Natural killer cell (primary cell): ENCODE data around the gene RNF214. TPM values are rescaled to one million over a fixed set of nuclear protein-coding genes. Genes with fewer than 3 reads are reported as not detected.

Experiments used
- ATAC-seq, 3 donors: fragments of 150-1000 bp in 2 of 3; fragments of 200-7000 bp in 1 of 3; cut with Tn5 transposase; 1 replicate in 1 of 3; 2 replicates in 2 of 3; pipeline ENCODE4 v1.10.0; 2021; ENCODE audit warnings: mild to moderate bottlenecking in 2 of 3, moderate library complexity in 2 of 3
- DNase-seq, 2 donors: peaks; one replicate each; pipeline versions ENCODE4 v3.0.0 to v3.0.0-alpha.2; 2013 to 2021; ENCODE audit warnings: mixed read lengths in 1 of 2
- H3K27ac ChIP-seq: one replicate; pipeline ENCODE4 v1.5.1; 2013; ENCODE audit warnings: mild to moderate bottlenecking, low read length
- H3K27me3 ChIP-seq: one replicate; pipeline ENCODE4 v1.6.1; 2013; ENCODE audit warnings: low read length; ENCODE audit not compliant: control insufficient read depth, insufficient read depth
- H3K36me3 ChIP-seq: one replicate; pipeline ENCODE4 v1.6.1; 2013; ENCODE audit warnings: low read length; ENCODE audit not compliant: control insufficient read depth, insufficient read depth
- H3K4me1 ChIP-seq: one replicate; pipeline ENCODE4 v1.6.1; 2013; ENCODE audit warnings: low read length; ENCODE audit not compliant: control insufficient read depth, insufficient read depth
- H3K4me3 ChIP-seq: one replicate; pipeline ENCODE4 v1.5.1; 2013; ENCODE audit warnings: low read length
- H3K9me3 ChIP-seq: one replicate; pipeline ENCODE4 v1.6.1; 2013; ENCODE audit warnings: low read length; ENCODE audit not compliant: control insufficient read depth, insufficient read depth
- H3K27ac Mint-ChIP-seq, 2 donors: one replicate each; pipeline ENCODE4 v1.8.0; 2022; ENCODE audit warnings: mild to moderate bottlenecking in 2 of 2, mixed read lengths in 2 of 2, moderate library complexity in 1 of 2
- H3K27me3 Mint-ChIP-seq, 2 donors: one replicate each; pipeline ENCODE4 v1.8.0; 2022; ENCODE audit warnings: low read depth in 2 of 2, mixed read lengths in 2 of 2
- H3K36me3 Mint-ChIP-seq: one replicate; pipeline ENCODE4 v1.8.0; 2022; ENCODE audit warnings: mixed read lengths
- H3K4me1 Mint-ChIP-seq, 2 donors: one replicate each; pipeline ENCODE4 v1.8.0; 2022; ENCODE audit warnings: mixed read lengths in 2 of 2
- H3K4me3 Mint-ChIP-seq: one replicate; pipeline ENCODE4 v1.8.0; 2022; ENCODE audit warnings: mild to moderate bottlenecking, moderate library complexity, mixed read lengths
- H3K9me3 Mint-ChIP-seq, 2 donors: one replicate each; pipeline ENCODE4 v1.8.0; 2022; ENCODE audit warnings: mixed read lengths in 2 of 2
- WGBS: methylation state at CpG from one replicate; pipeline ENCODE4 v1.1.7; 2013; ENCODE audit warnings: missing lambda C conversion rate; ENCODE audit not compliant: insufficient coverage; 5-methylcytosine and 5-hydroxymethylcytosine counted together
- intact Hi-C: fragments of 100-400 bp; cut with micrococcal nuclease; formaldehyde crosslinking; loops from one replicate; pipeline ENCODE4 v1.14.2; 2022
- total RNA-seq, 4 donors: library from RNA; stranded (reverse); fragments of 120-200 nt in 1 of 4; gene quantifications; one replicate each; pipeline versions ENCODE4 v1.2.3 to v1.2.4, GENCODE V29; 2013 to 2022
- TF ChIP-seq, protein P1 (sequence below): fragments of 200-600 bp; IDR thresholded peaks from one replicate; pipeline ENCODE4 v1.8.0; 2022; ENCODE audit warnings: antibody characterized with exemption

Gene RNF214
- total RNA-seq, 3 donors from 2014 or later (not counting 1 experiment from before 2014, with no cell fraction given), result 13.7 to 20.7 (median 17.3) TPM

DNA sequence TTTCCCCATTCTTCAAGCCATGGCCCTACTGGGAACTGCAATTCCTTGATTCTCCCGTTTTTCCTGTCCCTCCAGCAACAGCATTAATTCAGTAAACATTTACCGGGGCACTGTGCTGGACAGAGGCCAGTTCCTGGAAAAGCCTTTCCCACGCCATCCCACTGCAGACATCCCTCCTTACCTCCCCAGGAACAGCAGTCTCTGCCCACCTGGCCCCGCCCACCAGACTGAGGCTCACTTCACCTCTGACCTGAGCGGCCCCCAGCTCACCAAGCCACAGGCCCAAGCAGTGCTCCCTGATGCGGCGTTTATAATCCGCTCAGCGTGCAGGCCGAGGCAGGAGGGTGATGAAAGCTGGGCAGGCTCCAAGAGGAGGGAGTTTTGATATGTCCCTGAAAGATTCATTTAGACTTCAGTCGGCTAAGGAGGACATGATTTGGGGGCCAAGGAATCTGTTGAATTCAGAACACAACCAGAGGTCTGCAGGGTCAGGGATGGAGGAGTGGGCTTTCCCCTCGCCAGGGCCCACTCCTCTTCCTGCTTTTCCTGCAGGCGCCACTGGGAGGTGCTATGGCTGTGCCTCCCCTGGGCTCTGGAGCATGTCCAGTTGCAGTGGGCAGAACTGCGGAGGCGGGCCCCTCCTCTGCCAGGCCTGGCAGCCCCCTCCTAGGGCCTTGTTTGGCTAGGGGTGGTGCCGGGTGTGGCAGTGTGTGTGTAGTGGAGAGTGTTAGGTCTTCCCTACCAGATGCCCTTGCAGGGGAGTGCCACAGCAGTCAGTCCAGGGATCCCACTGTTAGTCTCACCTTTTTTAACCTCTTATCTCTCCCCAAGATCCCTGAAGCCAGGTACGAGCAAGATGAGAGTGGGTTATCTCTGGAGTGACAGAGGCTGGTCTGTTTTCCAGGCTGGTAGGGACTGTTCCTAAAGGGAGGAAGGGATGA, 34.7 kb upstream of the RNF214 start:
- intact Hi-C loops, result no loop called here
- WGBS, result 95% methylated on average over 16 of the region's 17 CpGs
- no peaks in the 10 kb centered on the region for H3K9me3 Mint-ChIP-seq
- DNase-seq (no peak), ATAC-seq (no peak)
- no peaks in the 10 kb centered on the region for H3K36me3 Mint-ChIP-seq
- H3K4me1 Mint-ChIP-seq, result peaks cover 0 to 10% of the 10 kb centered on the region in 2 donors
- no peak overlapping the region for H3K4me3 Mint-ChIP-seq
- no peaks in the 10 kb centered on the region for H3K27me3 Mint-ChIP-seq
- no peak overlapping the region for H3K27ac ChIP-seq
- H3K27me3 ChIP-seq, result no peaks in the 10 kb centered on the region
- no peak overlapping the region for H3K27ac Mint-ChIP-seq
- TF ChIP-seq, protein P1, sequence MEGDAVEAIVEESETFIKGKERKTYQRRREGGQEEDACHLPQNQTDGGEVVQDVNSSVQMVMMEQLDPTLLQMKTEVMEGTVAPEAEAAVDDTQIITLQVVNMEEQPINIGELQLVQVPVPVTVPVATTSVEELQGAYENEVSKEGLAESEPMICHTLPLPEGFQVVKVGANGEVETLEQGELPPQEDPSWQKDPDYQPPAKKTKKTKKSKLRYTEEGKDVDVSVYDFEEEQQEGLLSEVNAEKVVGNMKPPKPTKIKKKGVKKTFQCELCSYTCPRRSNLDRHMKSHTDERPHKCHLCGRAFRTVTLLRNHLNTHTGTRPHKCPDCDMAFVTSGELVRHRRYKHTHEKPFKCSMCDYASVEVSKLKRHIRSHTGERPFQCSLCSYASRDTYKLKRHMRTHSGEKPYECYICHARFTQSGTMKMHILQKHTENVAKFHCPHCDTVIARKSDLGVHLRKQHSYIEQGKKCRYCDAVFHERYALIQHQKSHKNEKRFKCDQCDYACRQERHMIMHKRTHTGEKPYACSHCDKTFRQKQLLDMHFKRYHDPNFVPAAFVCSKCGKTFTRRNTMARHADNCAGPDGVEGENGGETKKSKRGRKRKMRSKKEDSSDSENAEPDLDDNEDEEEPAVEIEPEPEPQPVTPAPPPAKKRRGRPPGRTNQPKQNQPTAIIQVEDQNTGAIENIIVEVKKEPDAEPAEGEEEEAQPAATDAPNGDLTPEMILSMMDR, result no peak
- H3K4me3 ChIP-seq, result no peak overlapping the region
- H3K36me3 ChIP-seq, result peaks cover 3% of the 10 kb centered on the region
- H3K9me3 ChIP-seq, result no peaks in the 10 kb centered on the region
- H3K4me1 ChIP-seq, result peaks cover 6% of the 10 kb centered on the region

DNA sequence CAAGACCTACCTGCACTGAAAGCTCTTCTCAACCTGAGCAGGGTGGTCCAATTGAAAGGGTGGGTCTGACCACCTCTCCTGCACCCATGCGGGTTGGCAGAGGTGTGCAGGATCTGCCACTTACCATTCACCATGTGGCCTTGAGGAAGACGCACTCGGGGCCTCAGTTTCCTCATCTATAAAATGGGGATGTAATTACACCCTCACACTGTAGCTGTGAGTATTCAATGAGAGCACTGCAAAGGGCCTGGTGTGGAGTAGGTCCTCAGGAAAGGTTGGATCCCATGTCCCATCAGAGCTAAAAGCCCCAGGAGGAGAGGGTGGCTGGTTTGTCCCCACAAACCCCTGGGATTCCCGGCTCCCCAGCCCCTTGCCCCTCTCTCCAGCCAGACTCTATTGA, 33.9 kb upstream of the RNF214 start:
- peaks cover 2% of the 10 kb centered on the region for H3K36me3 ChIP-seq
- no peaks in the 10 kb centered on the region for H3K27me3 ChIP-seq
- no peak overlapping the region for H3K27ac ChIP-seq
- H3K27me3 Mint-ChIP-seq, result no peaks in the 10 kb centered on the region
- H3K4me3 ChIP-seq, result no peak overlapping the region
- intact Hi-C loops, result no loop called here
- TF ChIP-seq, protein P1, result no peak
- no peaks in the 10 kb centered on the region for H3K9me3 Mint-ChIP-seq
- no peak overlapping the region for H3K27ac Mint-ChIP-seq
- DNase-seq (no peak), ATAC-seq (no peak)
- WGBS, result 100% methylated on average over 2 of the region's 4 CpGs
- no peaks in the 10 kb centered on the region for H3K36me3 Mint-ChIP-seq
- no peaks in the 10 kb centered on the region for H3K9me3 ChIP-seq
- peaks cover 0 to 10% of the 10 kb centered on the region in 2 donors for H3K4me1 Mint-ChIP-seq
- no peak overlapping the region for H3K4me3 Mint-ChIP-seq
- peaks cover 6% of the 10 kb centered on the region for H3K4me1 ChIP-seq

DNA sequence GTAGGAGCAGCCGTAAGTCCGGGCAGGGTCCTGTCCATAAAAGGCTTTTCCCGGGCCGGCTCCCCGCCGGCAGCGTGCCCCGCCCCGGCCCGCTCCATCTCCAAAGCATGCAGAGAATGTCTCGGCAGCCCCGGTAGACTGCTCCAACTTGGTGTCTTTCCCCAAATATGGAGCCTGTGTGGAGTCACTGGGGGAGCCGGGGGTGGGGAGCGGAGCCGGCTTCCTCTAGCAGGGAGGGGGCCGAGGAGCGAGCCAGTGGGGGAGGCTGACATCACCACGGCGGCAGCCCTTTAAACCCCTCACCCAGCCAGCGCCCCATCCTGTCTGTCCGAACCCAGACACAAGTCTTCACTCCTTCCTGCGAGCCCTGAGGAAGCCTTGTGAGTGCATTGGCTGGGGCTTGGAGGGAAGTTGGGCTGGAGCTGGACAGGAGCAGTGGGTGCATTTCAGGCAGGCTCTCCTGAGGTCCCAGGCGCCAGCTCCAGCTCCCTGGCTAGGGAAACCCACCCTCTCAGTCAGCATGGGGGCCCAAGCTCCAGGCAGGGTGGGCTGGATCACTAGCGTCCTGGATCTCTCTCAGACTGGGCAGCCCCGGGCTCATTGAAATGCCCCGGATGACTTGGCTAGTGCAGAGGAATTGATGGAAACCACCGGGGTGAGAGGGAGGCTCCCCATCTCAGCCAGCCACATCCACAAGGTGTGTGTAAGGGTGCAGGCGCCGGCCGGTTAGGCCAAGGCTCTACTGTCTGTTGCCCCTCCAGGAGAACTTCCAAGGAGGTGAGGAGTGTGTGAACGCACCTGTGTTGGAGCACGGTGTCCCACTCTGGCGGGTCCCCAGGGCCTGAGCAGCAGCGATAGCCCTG, 33.2 kb upstream of the RNF214 start, which contains the start of gene TAGLN:
Gene TAGLN, plus strand, starts transcription at position 318 of the 863 bp plus-strand sequence. CDS start 3,644 bp downstream, outside the sequence.
- no peak within 1 kb of the TSS for H3K4me3 Mint-ChIP-seq

More for the DNA sequence above, 33.2 kb upstream of the RNF214 start, which contains the start of gene TAGLN:
- Mint-ChIP-seq H3K36me3 (no peaks in the 10 kb centered on the region), H3K27ac (no peak within 1 kb of the TSS), H3K9me3 (no peaks in the 10 kb centered on the region), H3K27me3 (no peaks in the 10 kb centered on the region), H3K4me1 (peaks cover 0 to 10% of the 10 kb centered on the region in 2 donors)
- no peaks in the 10 kb centered on the region for H3K9me3 ChIP-seq
- 70% methylated on average over 34 of the region's 34 CpGs for WGBS
- intact Hi-C loops, result no loop called here
- no peak within 1 kb of the TSS for H3K27ac ChIP-seq
- H3K27me3 ChIP-seq, result no peaks in the 10 kb centered on the region
- ATAC-seq (no peak), DNase-seq (no peak)
- peaks cover 9% of the 10 kb centered on the region for H3K36me3 ChIP-seq
- no peak within 1 kb of the TSS for H3K4me3 ChIP-seq
- TF ChIP-seq, protein P1, result no peak
- H3K4me1 ChIP-seq, result peaks cover 6% of the 10 kb centered on the region
